GM21423 (cell line): ENCODE results near the gene ATP6V1G2.
"Not testable (repeated sequence)": the region's sequence is repeated elsewhere in the genome, so short reads cannot be mapped to it uniquely, and the experiment has no call there.

ENCODE experiments used
- ATAC-seq: cut with Tn5 transposase; IDR thresholded peaks from one replicate; pipeline ENCODE4 v1.9.1; 2021; ENCODE audit warnings: mild to moderate bottlenecking, moderate library complexity; ENCODE audit not compliant: unreplicated experiment

ATP6V1G2 gene

GRCh38 chr6:31575952-31576685, 29.7 kb upstream of the ATP6V1G2 start:
- ATAC-seq: no peak

- ATAC-seq: no peak
These were observed 29.0 kb upstream of the ATP6V1G2 start, which contains the start of gene TNF for GRCh38 chr6:31575335-31575901. TSS of gene TNF (plus strand) at chr6:31575565. CDS start at chr6:31575742, 177 bp downstream.

GRCh38 chr6:31574106-31575061, 28.0 kb upstream of the ATP6V1G2 start:
- ATAC-seq: no peak

- no peak for ATAC-seq
These were observed 27.1 kb upstream of the ATP6V1G2 start for GRCh38 chr6:31573239-31574105.

- peak; percentile 36 for ATAC-seq
These were observed 25.9 kb upstream of the ATP6V1G2 start, which contains the start of gene LTA for GRCh38 chr6:31572041-31572911. TSS of gene LTA (plus strand) at chr6:31572289. CDS start at chr6:31572743, 454 bp downstream.

- no peak for ATAC-seq
These were observed 23.6 kb upstream of the ATP6V1G2 start for GRCh38 chr6:31569861-31570536.

- ATAC-seq: peak; percentile 60
These were observed 22.1 kb upstream of the ATP6V1G2 start for GRCh38 chr6:31568537-31568961.

GRCh38 chr6:31567531-31568370, 21.3 kb upstream of the ATP6V1G2 start:
- no peak for ATAC-seq

- ATAC-seq: no peak
These were observed 14.3 kb upstream of the ATP6V1G2 start for GRCh38 chr6:31560697-31561058.

GRCh38 chr6:31559958-31560696, 13.7 kb upstream of the ATP6V1G2 start:
- ATAC-seq: peak; percentile 62

GRCh38 chr6:31559606-31559957, 13.2 kb upstream of the ATP6V1G2 start:
- no peak for ATAC-seq

GRCh38 chr6:31558631-31559500, 12.5 kb upstream of the ATP6V1G2 start:
- no peak for ATAC-seq

- no peak for ATAC-seq
These were observed 11.9 kb upstream of the ATP6V1G2 start for GRCh38 chr6:31558318-31558625.

GRCh38 chr6:31557443-31558317, 11.3 kb upstream of the ATP6V1G2 start:
- ATAC-seq: no peak

GRCh38 chr6:31556307-31556706, 9.9 kb upstream of the ATP6V1G2 start:
- no peak for ATAC-seq

GRCh38 chr6:31551371-31551770, 5.0 kb upstream of the ATP6V1G2 start:
- ATAC-seq: not testable (repeated sequence)
